Measurements from ENCODE around the gene DNAJA4. TPM values are rescaled to one million over a fixed set of nuclear protein-coding genes. Genes with fewer than 3 reads are reported as not detected.

The DNAJA4 gene
- total and polyA plus RNA-seq, 9 of the 15 experiments (the other 6 are each of a cell fraction or from before 2014, with no cell fraction given) = 0.11 to 1.0 (median 0.16) TPM; not detected in 4

DNA sequence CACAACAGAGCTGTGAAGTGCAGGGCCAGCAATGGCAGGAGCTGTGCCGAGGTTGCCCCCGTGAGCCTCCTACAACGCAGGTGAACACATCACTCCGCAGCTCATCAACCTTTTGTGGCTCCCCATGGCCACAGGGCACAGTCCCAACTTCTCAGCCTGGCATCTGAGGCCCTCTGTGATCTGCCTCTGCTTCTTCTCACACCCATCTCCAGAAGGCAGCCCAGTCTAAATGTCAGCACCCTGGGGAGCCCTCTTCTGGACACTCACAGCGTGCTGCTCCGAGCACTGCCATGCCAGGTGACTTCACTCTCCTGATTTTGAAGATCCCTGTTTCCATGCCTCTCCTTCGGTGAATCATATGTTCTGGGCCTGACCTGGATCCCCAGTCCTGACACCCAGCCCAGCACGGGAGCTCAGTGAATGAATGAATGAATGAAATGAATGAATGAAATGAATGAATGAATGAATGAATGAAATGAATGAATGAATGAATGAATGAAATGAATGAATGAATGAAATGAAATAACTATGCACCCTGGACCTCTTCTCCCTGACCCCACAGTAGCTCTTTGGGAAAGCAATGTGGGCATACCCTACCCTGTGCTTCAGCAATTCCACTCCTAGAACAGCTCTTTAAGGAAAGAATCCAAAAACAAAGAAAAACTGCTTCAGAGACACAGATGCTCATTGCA, 52.9 kb downstream of the DNAJA4 start (continued):
- TF ChIP-seq, protein P1, sequence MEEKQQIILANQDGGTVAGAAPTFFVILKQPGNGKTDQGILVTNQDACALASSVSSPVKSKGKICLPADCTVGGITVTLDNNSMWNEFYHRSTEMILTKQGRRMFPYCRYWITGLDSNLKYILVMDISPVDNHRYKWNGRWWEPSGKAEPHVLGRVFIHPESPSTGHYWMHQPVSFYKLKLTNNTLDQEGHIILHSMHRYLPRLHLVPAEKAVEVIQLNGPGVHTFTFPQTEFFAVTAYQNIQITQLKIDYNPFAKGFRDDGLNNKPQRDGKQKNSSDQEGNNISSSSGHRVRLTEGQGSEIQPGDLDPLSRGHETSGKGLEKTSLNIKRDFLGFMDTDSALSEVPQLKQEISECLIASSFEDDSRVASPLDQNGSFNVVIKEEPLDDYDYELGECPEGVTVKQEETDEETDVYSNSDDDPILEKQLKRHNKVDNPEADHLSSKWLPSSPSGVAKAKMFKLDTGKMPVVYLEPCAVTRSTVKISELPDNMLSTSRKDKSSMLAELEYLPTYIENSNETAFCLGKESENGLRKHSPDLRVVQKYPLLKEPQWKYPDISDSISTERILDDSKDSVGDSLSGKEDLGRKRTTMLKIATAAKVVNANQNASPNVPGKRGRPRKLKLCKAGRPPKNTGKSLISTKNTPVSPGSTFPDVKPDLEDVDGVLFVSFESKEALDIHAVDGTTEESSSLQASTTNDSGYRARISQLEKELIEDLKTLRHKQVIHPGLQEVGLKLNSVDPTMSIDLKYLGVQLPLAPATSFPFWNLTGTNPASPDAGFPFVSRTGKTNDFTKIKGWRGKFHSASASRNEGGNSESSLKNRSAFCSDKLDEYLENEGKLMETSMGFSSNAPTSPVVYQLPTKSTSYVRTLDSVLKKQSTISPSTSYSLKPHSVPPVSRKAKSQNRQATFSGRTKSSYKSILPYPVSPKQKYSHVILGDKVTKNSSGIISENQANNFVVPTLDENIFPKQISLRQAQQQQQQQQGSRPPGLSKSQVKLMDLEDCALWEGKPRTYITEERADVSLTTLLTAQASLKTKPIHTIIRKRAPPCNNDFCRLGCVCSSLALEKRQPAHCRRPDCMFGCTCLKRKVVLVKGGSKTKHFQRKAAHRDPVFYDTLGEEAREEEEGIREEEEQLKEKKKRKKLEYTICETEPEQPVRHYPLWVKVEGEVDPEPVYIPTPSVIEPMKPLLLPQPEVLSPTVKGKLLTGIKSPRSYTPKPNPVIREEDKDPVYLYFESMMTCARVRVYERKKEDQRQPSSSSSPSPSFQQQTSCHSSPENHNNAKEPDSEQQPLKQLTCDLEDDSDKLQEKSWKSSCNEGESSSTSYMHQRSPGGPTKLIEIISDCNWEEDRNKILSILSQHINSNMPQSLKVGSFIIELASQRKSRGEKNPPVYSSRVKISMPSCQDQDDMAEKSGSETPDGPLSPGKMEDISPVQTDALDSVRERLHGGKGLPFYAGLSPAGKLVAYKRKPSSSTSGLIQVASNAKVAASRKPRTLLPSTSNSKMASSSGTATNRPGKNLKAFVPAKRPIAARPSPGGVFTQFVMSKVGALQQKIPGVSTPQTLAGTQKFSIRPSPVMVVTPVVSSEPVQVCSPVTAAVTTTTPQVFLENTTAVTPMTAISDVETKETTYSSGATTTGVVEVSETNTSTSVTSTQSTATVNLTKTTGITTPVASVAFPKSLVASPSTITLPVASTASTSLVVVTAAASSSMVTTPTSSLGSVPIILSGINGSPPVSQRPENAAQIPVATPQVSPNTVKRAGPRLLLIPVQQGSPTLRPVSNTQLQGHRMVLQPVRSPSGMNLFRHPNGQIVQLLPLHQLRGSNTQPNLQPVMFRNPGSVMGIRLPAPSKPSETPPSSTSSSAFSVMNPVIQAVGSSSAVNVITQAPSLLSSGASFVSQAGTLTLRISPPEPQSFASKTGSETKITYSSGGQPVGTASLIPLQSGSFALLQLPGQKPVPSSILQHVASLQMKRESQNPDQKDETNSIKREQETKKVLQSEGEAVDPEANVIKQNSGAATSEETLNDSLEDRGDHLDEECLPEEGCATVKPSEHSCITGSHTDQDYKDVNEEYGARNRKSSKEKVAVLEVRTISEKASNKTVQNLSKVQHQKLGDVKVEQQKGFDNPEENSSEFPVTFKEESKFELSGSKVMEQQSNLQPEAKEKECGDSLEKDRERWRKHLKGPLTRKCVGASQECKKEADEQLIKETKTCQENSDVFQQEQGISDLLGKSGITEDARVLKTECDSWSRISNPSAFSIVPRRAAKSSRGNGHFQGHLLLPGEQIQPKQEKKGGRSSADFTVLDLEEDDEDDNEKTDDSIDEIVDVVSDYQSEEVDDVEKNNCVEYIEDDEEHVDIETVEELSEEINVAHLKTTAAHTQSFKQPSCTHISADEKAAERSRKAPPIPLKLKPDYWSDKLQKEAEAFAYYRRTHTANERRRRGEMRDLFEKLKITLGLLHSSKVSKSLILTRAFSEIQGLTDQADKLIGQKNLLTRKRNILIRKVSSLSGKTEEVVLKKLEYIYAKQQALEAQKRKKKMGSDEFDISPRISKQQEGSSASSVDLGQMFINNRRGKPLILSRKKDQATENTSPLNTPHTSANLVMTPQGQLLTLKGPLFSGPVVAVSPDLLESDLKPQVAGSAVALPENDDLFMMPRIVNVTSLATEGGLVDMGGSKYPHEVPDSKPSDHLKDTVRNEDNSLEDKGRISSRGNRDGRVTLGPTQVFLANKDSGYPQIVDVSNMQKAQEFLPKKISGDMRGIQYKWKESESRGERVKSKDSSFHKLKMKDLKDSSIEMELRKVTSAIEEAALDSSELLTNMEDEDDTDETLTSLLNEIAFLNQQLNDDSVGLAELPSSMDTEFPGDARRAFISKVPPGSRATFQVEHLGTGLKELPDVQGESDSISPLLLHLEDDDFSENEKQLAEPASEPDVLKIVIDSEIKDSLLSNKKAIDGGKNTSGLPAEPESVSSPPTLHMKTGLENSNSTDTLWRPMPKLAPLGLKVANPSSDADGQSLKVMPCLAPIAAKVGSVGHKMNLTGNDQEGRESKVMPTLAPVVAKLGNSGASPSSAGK (IDR thresholded peaks at IDR 0.05) = peak; percentile 56
- TF ChIP-seq RHOXF2B (CRISPR knock-in tag; conservative IDR thresholded peaks at IDR 0.05) (no peak), EHMT2 (IDR thresholded peaks at IDR 0.05) (no peak), BRD9 (IDR thresholded peaks at IDR 0.05; ENCODE audit: low read depth, partially characterized antibody) (no peak), ZNF263 (CRISPR knock-in tag; IDR thresholded peaks at IDR 0.05; ENCODE audit: borderline replicate concordance) (no peak), CBX1 (IDR thresholded peaks at IDR 0.05; ENCODE audit: low read depth) (no peak), SMAD4 (CRISPR knock-in tag; conservative IDR thresholded peaks at IDR 0.05) (no peak), CEBPG (CRISPR knock-in tag; IDR thresholded peaks at IDR 0.05) (no peak), CEBPG (tag; conservative IDR thresholded peaks at IDR 0.05 in 1 of 2, IDR thresholded peaks at IDR 0.05 in 1 of 2) (no peak), TSC22D4 (tag; IDR thresholded peaks at IDR 0.05) (0 out of 2 replicates have a peak, but pooled peaks have one; percentile 61), HSF4 (CRISPR knock-in tag; IDR thresholded peaks at IDR 0.05; ENCODE audit: borderline replicate concordance) (no peak), ZNF830 (CRISPR knock-in tag; IDR thresholded peaks at IDR 0.05) (no peak), ZFP1 (CRISPR knock-in tag; IDR thresholded peaks at IDR 0.05) (no peak)
- TF ChIP-seq, protein P2, sequence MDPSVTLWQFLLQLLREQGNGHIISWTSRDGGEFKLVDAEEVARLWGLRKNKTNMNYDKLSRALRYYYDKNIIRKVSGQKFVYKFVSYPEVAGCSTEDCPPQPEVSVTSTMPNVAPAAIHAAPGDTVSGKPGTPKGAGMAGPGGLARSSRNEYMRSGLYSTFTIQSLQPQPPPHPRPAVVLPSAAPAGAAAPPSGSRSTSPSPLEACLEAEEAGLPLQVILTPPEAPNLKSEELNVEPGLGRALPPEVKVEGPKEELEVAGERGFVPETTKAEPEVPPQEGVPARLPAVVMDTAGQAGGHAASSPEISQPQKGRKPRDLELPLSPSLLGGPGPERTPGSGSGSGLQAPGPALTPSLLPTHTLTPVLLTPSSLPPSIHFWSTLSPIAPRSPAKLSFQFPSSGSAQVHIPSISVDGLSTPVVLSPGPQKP (CRISPR knock-in tag; IDR thresholded peaks at IDR 0.05) = no peak
- TF ChIP-seq, protein P3, sequence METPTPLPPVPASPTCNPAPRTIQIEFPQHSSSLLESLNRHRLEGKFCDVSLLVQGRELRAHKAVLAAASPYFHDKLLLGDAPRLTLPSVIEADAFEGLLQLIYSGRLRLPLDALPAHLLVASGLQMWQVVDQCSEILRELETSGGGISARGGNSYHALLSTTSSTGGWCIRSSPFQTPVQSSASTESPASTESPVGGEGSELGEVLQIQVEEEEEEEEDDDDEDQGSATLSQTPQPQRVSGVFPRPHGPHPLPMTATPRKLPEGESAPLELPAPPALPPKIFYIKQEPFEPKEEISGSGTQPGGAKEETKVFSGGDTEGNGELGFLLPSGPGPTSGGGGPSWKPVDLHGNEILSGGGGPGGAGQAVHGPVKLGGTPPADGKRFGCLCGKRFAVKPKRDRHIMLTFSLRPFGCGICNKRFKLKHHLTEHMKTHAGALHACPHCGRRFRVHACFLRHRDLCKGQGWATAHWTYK (CRISPR knock-in tag; IDR thresholded peaks at IDR 0.05) = no peak

Measured in K562 (cell line).